Adrenal gland (tissue), 12 donors: Measurements from ENCODE around the gene PRLHR. TPM values are rescaled to one million over a fixed set of nuclear protein-coding genes. Genes with fewer than 3 reads are reported as not detected.

ENCODE experiments used
- DNase-seq, 7 donors: peaks; one replicate each; pipeline ENCODE4 v3.0.0-alpha.2; 2019 to 2020
- H3K27ac ChIP-seq, 5 donors: fragments of 200-600 bp; sonication (generic) in 4 of 5; 1 replicate in 3 of 5; 2 replicates in 2 of 5; pipeline versions ENCODE4 v1.5.1 to v1.8.0; 2016 to 2020; ENCODE audit warnings: mild to moderate bottlenecking in 1 of 5
- H3K27me3 ChIP-seq: fragments of 200-600 bp; 2 replicates; pipeline ENCODE4 v1.8.0; 2021
- H3K36me3 ChIP-seq, 2 donors: fragments of 200-600 bp; replicated peaks in 1 of 2; 1 replicate in 1 of 2; 2 replicates in 1 of 2; pipeline versions ENCODE4 v1.5.1 to v1.8.0; 2018 to 2022
- H3K4me1 ChIP-seq, 2 donors: fragments of 200-600 bp; replicated peaks in 1 of 2; 1 replicate in 1 of 2; 2 replicates in 1 of 2; pipeline versions ENCODE4 v1.5.1 to v1.8.0; 2018 to 2021
- H3K4me3 ChIP-seq, 4 donors: fragments of 200-600 bp; sonication (generic) in 3 of 4; one replicate each; pipeline ENCODE4 v1.5.1; 2016 to 2018
- H3K9me3 ChIP-seq, 3 donors: fragments of 200-600 bp; sonication (generic) in 1 of 3; replicated peaks in 1 of 3; 1 replicate in 2 of 3; 2 replicates in 1 of 3; pipeline versions ENCODE4 v1.5.1 to v1.8.0; 2016 to 2021
- CTCF ChIP-seq, 6 experiments: fragments of 450-650 bp in 4 of 6; fragments of 200-600 bp in 2 of 6; sonication (generic) in 1 of 6; IDR thresholded peaks; 1 replicate in 5 of 6; 2 replicates in 1 of 6; pipeline versions ENCODE4 v1.5.1 to v1.8.0; 2016 to 2021; ENCODE audit warnings: antibody characterized with exemption in 6 of 6, mild to moderate bottlenecking in 2 of 6, moderate library complexity in 1 of 6
- POLR2A ChIP-seq, 2 donors: fragments of 450-650 bp; IDR thresholded peaks; one replicate each; pipeline ENCODE4 v1.6.1; 2017; ENCODE audit warnings: antibody characterized with exemption in 2 of 2, mild to moderate bottlenecking in 2 of 2, moderate library complexity in 1 of 2
- WGBS, 4 donors: extraction: QIAGEN DNeasy Blood & Tissue Kit in 2 of 4; methylation state at CpG; one replicate each; pipeline versions ENCODE4 v1.1.5 to v1.1.7; 2013 to 2017; 5-methylcytosine and 5-hydroxymethylcytosine counted together
- intact Hi-C, 2 donors: fragments of 100-400 bp; cut with DNase I; formaldehyde crosslinking; loops; one replicate each; pipeline versions ENCODE4 v1.14.1 to v1.15.0; 2022 to 2023
- polyA plus RNA-seq, 3 donors: library from polyadenylated mRNA; stranded (reverse); fragments of 200-250 nt in 2 of 3; fragments of 350-450 nt in 1 of 3; fragmentation: Illumina TruSeq in 1 of 3; extraction: RNeasy Lipid Tissue Mini Kit (QIAGEN cat#74804) in 1 of 3; gene quantifications; one replicate each; pipeline ENCODE4 v1.2.3, GENCODE V29; 2013 to 2014
- total RNA-seq, 9 donors: library from RNA; depleted of rRNA in 4 of 9; stranded (reverse); fragments of >200 nt in 4 of 9; fragments of 120-200 nt in 1 of 9; fragmentation: NEBNext Ultra II Directional in 1 of 9; extraction: Animal tissue kit (Norgen Biotek cat#: 25700) in 1 of 9; gene quantifications; one replicate each; pipeline versions ENCODE4 v1.1.0 to v1.2.4, GENCODE V29; 2013 to 2023
- donor health status: healthy with polysubstance abuse.
- donor health status: Bipolar disorder and iron deficiency.
- donor health status: DM: yes; HTN: yes; CAD: no.
- donor health status: DM: no; HTN: no; CAD: no.
- donor health status: DM: no; HTN: no; CAD: no.
- donor health status: DM: yes; HTN: yes; CAD: no.

PRLHR gene
- total and polyA plus RNA-seq, 12 donors = 0.13 to 23.3 (median 2.7) TPM; not detected in 3

DNA sequence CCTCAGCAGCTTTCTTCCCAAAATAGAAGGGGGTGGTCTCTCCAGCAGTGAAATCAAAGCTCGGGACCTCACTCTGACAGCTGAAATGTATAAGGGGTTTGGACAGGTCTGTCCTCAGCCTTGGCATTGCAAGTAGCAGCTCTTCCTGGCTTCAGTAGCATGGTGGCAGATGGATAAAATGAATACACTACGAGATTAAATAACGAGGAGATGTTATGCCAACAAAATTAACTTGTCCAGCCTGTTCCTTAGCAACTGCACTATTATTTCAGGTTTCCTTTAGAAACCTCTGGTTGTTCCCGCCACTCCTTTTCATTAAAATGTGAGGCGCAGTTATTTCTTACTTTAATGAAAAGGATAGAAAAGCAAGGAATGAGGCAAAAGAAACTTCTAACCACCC lies 24.9 kb downstream of the PRLHR start:
- Histone ChIP-seq H3K27ac (peak overlapping the region in 2 of 5 donors; percentile 17 to 54), H3K4me1 (peaks cover 0 to 7% of the 10 kb centered on the region in 2 donors)
- intact Hi-C loops = loop anchor here in 1 of 2 donors (5.0 kb wide), 1 partner anchor 147 kb away; no protein-coding TSS in a partner anchor

DNA sequence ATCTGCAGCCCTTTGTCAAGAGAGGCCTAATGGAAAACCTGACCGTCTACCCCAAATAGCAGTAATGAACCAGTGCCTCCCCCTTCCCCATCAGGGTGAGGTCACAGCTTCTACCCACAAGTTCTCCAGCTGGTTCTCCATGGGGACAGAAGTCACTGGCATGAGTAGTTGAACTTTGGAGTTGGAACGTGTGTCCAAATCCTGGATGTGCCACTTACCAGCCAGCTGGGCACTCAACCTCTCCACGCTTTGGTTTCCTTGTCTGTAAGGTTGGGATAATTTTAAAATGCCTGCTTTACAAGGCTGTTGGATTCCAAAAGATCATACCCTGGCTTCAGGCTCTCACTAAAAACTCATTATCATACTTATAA lies 25.6 kb downstream of the PRLHR start:
- DNase-seq = no peak
- Histone ChIP-seq H3K9me3 (no peaks in the 10 kb centered on the region), H3K27ac (no peak overlapping the region), H3K27me3 (no peaks in the 10 kb centered on the region), H3K36me3 (no peaks in the 10 kb centered on the region), H3K4me3 (no peak overlapping the region), H3K4me1 (peaks cover 0 to 7% of the 10 kb centered on the region in 2 donors)
- intact Hi-C loops = loop anchor here (5.0 to 10.0 kb wide), 4 partner anchors 147 to 455 kb away; partner anchors contain the start of gene NANOS1 (in 1 of the 2)
- WGBS, 4 donors = 93 to 100% (median 98%) methylated on average over 2 to 3 of the region's 3 CpGs
- TF ChIP-seq POLR2A (IDR thresholded peaks at IDR 0.05) (no peak), CTCF (IDR thresholded peaks at IDR 0.05) (no peak)

More for the DNA sequence above, 24.9 kb downstream of the PRLHR start:
- no peak for DNase-seq
- no peaks in the 10 kb centered on the region for H3K9me3 ChIP-seq
- no peaks in the 10 kb centered on the region for H3K36me3 ChIP-seq
- WGBS, 4 donors = 71 to 77% (median 77%) methylated on average over 5 of the region's 5 CpGs
- no peaks in the 10 kb centered on the region for H3K27me3 ChIP-seq
- H3K4me3 ChIP-seq = no peak overlapping the region
- no peak for TF ChIP-seq POLR2A (IDR thresholded peaks at IDR 0.05)
- no peak for TF ChIP-seq CTCF (IDR thresholded peaks at IDR 0.05)

DNA sequence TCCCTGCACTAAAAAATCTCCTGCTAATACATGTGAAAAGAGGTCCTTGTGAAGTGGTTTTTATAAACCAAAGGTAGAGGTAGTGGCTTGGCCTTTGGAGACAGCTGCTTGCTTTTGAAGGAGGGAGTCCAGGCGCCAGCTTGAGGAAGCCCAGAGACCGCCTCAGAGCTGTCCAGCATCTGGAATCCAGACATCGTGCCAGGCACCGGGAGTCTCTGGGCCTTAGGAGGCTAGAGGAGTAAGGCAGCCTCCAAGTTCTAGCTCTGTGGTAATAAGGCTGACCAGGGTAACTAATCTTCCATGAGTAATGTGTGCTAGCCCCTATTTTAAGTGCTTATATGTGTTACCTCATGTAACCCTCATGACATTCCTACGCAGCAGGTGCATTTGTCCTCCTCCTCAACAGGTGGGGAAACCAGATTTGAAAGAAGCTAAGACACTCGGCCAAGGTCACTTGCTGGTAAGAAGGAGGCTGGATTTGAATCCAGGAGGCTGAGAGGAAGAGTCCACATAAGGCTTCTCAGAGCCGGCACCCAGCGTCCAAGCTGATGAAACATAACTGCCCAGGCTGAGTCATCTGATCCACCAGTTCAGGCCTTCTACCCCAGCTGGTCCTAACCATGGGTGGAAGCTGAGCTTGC lies 26.1 kb downstream of the PRLHR start:
- 90 to 94% (median 92%) methylated on average over 8 of the region's 8 CpGs for WGBS, 4 donors
- H3K27ac ChIP-seq = no peak overlapping the region
- H3K4me3 ChIP-seq = no peak overlapping the region
- no peak for DNase-seq
- no peaks in the 10 kb centered on the region for H3K36me3 ChIP-seq
- H3K9me3 ChIP-seq = no peaks in the 10 kb centered on the region
- TF ChIP-seq CTCF (IDR thresholded peaks at IDR 0.05) = no peak
- no peak for TF ChIP-seq POLR2A (IDR thresholded peaks at IDR 0.05)
- H3K4me1 ChIP-seq = peaks cover 0 to 7% of the 10 kb centered on the region in 2 donors
- intact Hi-C loops = loop anchor here (5.0 to 10.0 kb wide), 4 partner anchors 148 to 455 kb away; partner anchors contain the start of gene NANOS1 (in 1 of the 2)
- H3K27me3 ChIP-seq = no peaks in the 10 kb centered on the region

- Histone ChIP-seq H3K4me3 (peak overlapping the region in 1 of 4 donors; percentile 34), H3K4me1 (peaks cover 0 to 7% of the 10 kb centered on the region in 2 donors), H3K27me3 (no peaks in the 10 kb centered on the region), H3K36me3 (no peaks in the 10 kb centered on the region), H3K27ac (no peak overlapping the region), H3K9me3 (no peaks in the 10 kb centered on the region)
- no peak for TF ChIP-seq POLR2A (IDR thresholded peaks at IDR 0.05)
- peak; percentile 80 to 99 (median 90) for TF ChIP-seq CTCF (IDR thresholded peaks at IDR 0.05)
- 7 to 14% (median 10%) methylated on average over 10 of the region's 10 CpGs for WGBS, 4 donors
- intact Hi-C loops = loop anchor here (5.0 to 10.0 kb wide), 4 partner anchors 149 to 456 kb away; partner anchors contain the start of gene NANOS1 (in 1 of the 2)
- DNase-seq = peak in 6 of 7 donors; percentile 44 to 77 (median 72)
Observed at GRCh38 chr10:118568327-118568848, 27.1 kb downstream of the PRLHR start.
